AG10803 (cell line): ENCODE measurements around the gene FAM222B.
A peak's percentile ranks its signal among the peaks of the same experiment; 100 is the strongest.

Experiments used
- DNase-seq: peaks from one replicate; pipeline ENCODE4 v3.0.0; 2010; ENCODE audit warnings: low read depth
- H3K4me3 ChIP-seq: 2 replicates; pipeline ENCODE4 v1.5.1; 2011; ENCODE audit warnings: mild to moderate bottlenecking, low read length, control low read depth
- TF ChIP-seq, protein P1 (sequence below): conservative IDR thresholded peaks from 2 replicates; pipeline ENCODE4 v1.5.1; 2011; ENCODE audit warnings: mild to moderate bottlenecking, low read length, control low read depth, inconsistent platforms

The FAM222B gene

GRCh38 chr17:28717578-28718332 lies 124.8 kb downstream of the FAM222B start, which contains the start of gene RAB34:
TSS of gene RAB34 (minus strand) at chr17:28717868. CDS start at chr17:28717266, 602 bp downstream.
- peak; percentile 88 for DNase-seq
- H3K4me3 ChIP-seq, result peak within 1 kb of the TSS; percentile 84
- TF ChIP-seq, protein P1, sequence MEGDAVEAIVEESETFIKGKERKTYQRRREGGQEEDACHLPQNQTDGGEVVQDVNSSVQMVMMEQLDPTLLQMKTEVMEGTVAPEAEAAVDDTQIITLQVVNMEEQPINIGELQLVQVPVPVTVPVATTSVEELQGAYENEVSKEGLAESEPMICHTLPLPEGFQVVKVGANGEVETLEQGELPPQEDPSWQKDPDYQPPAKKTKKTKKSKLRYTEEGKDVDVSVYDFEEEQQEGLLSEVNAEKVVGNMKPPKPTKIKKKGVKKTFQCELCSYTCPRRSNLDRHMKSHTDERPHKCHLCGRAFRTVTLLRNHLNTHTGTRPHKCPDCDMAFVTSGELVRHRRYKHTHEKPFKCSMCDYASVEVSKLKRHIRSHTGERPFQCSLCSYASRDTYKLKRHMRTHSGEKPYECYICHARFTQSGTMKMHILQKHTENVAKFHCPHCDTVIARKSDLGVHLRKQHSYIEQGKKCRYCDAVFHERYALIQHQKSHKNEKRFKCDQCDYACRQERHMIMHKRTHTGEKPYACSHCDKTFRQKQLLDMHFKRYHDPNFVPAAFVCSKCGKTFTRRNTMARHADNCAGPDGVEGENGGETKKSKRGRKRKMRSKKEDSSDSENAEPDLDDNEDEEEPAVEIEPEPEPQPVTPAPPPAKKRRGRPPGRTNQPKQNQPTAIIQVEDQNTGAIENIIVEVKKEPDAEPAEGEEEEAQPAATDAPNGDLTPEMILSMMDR, result peak; percentile 24

DNA sequence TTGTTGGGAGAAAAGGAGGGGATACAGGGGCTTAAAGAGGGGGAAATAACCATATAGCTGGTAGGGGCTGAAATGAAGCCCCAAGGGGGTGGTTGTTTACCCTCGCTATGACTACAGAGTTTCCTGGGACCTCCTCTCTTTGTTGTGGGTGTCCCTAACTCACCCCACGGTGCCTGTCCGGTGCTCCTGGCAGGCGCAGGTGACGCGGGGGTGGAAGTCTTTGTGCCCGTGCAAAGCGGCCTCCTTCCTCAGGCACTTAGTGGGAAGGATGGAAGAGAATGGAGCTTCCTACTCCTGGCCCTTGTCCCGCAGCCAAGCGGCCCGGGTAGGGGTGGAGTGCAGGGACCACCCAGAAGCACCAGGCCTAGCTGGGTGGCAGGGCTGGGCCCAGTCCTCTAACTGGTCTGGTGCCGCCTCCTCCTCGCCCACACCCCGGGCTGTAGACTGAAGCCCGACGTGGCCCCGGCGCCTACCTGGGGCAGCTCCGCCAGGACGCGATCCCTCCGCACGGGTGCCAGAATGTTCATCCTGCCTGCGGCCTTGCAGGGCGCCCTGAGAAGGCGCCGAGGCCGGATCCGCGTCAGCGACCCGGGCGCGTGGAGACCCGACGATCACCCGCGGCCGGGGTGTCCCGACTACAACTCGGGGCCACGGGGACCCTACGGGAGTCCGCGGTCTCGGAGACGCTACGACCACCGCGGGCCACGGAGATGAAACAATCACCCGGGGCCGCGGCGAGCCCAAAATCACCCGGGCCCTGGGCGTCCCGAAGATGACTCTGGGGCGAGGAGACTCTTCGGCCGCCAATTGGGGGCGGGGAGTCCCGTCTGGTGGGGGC lies 125.6 kb downstream of the FAM222B start:
- DNase-seq, result peak; percentile 44
- TF ChIP-seq, protein P1, result no peak

DNA sequence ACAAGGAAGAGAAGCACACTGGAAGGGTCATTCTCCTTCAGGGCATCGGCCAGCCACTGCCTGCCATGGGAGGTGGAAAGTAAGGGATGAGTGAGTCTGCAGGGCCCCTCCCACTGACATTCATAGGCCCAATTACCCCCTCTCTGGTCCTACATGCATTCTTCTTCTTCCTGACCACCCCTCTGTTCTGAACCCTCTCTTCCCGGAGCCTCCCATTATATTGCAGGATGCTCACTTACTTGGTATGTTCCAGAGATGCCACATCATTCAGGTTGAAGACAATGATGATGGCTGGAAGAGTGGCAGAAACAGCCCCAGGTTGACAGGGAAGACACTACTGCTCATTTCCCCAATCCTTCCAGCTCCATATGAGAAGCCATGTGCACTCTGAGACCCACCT lies 127.4 kb downstream of the FAM222B start:
- no peak for DNase-seq
- H3K4me3 ChIP-seq, result no peak overlapping the region; the same call in 1 of the 2 replicates
- TF ChIP-seq, protein P1, result no peak

More for the DNA sequence above, 125.6 kb downstream of the FAM222B start:
- H3K4me3 ChIP-seq, result peak overlapping the region; percentile 84

DNA sequence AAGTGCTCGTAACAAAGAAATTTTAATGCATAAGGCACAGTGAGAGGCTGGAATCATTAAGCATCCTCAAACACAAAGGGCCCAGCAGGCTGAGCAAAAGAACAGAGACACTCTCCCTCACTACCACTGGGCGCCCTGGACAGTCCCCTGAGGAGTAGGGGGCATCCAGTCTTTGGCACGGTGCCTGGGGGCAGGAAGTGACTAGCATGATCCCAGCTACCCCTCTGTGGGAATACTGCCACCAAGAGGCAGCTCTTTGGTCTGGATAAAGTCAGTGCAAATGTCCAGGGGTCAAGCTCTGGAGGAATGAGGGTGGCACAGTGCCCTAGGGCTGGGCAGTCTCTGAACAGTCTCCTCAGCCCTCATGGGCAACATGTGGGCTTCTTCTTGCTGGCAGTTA lies 128.3 kb downstream of the FAM222B start:
- TF ChIP-seq, protein P1, result no peak
- no peak overlapping the region for H3K4me3 ChIP-seq
- no peak for DNase-seq

- H3K4me3 ChIP-seq, result no peak overlapping the region
- TF ChIP-seq, protein P1, result no peak
- DNase-seq, result no peak
These were observed 129.7 kb downstream of the FAM222B start for GRCh38 chr17:28712705-28713415.

DNA sequence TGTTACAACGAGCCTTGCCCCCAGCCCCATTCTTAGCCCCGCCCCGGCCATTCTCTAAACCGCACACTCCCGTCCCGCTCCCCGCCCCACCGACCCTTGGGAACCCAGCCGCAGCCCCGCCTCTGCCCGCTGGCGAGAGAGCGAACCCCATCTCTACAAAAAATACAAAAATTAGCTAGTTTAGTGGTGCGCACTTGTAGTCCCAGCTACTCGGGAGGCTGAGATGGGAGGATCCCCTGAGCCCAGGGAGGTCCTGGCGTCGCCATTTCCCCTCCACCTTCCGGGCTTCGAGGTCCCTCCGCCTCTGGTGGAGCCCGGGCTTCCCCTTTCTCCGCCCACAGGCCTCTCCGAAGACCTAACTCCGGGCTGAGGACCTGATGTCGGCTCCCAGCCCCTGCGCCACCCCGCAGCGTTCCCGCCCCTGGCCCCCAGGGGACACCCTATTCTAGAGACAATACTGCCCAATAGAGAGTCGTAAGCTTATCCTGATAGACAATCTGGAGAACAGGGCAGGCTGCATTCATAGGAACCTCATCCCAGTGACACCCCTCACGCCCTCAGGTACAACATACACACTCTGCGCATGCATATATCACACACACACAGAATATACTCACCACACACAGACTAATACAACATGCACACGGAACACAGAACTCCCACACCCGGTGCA lies 130.4 kb downstream of the FAM222B start:
- TF ChIP-seq, protein P1, result no peak
- no peak overlapping the region; the same call in 1 of the 2 replicates for H3K4me3 ChIP-seq
- DNase-seq, result no peak
